H1 (cell line): ENCODE data around the gene ALS2CL. TPM values are rescaled to one million over a fixed set of nuclear protein-coding genes. Genes with fewer than 3 reads are reported as not detected.
A peak's percentile ranks its signal among the peaks of the same experiment; 100 is the strongest.

Experiments
- CTCF ChIA-PET: fragments of 300-600 bp; sonication (Branson Sonifier 250); formaldehyde crosslinking; loops from one replicate; lab custom pipeline; 2021; ENCODE audit not compliant: partially characterized antibody; lab: Charles Lee
- POLR2A ChIA-PET: fragments of 300-600 bp; sonication (Branson Sonifier 250); formaldehyde crosslinking; loops from one replicate; lab custom pipeline; 2021; ENCODE audit warnings: inconsistent platforms; ENCODE audit not compliant: partially characterized antibody; lab: Charles Lee
- DNase-seq, 2 experiments: peaks; one replicate each; pipeline versions ENCODE4 v3.0.0 to v3.0.0-alpha.2; 2010 to 2022; ENCODE audit warnings: low spot score in 2 of 2, low read depth in 1 of 2, mixed read lengths in 1 of 2
- FAIRE-seq: peaks from 2 replicates; lab custom pipeline; 2011; peaks lifted over from hg19 to GRCh38; lab: Jason Lieb, UNC
- H2AFZ ChIP-seq: 2 replicates; pipeline ENCODE4 v1.8.1; 2012; ENCODE audit warnings: low read length, inconsistent platforms
- H2AK5ac ChIP-seq: 2 replicates; pipeline ENCODE4 v1.6.1; 2013; ENCODE audit warnings: low read depth, low read length
- H2BK120ac ChIP-seq: replicated peaks from 2 replicates; pipeline ENCODE3; 2013; ENCODE audit warnings: low read depth, low read length, inconsistent platforms
- H2BK12ac ChIP-seq: 2 replicates; pipeline ENCODE4 v1.6.1; 2013; ENCODE audit warnings: low read depth, low read length
- H2BK15ac ChIP-seq: 2 replicates; pipeline ENCODE4 v1.6.1; 2013; ENCODE audit warnings: low read length
- H2BK20ac ChIP-seq: 2 replicates; pipeline ENCODE4 v1.6.1; 2013; ENCODE audit warnings: low read length
- H2BK5ac ChIP-seq: 2 replicates; pipeline ENCODE4 v1.6.1; 2013; ENCODE audit warnings: low read depth, low read length
- H3K14ac ChIP-seq: 2 replicates; pipeline ENCODE4 v1.6.1; 2013; ENCODE audit warnings: inconsistent platforms; ENCODE audit not compliant: insufficient read length
- H3K18ac ChIP-seq: 2 replicates; pipeline ENCODE4 v1.6.1; 2013; ENCODE audit warnings: low read length; ENCODE audit errors: extremely low read depth
- H3K23ac ChIP-seq: 2 replicates; pipeline ENCODE4 v1.6.1; 2013; ENCODE audit warnings: inconsistent platforms; ENCODE audit not compliant: insufficient read length
- H3K23me2 ChIP-seq: 2 replicates; pipeline ENCODE4 v1.6.1; 2013; ENCODE audit warnings: low read depth, low read length
- H3K27ac ChIP-seq: 2 replicates; pipeline ENCODE4 v1.6.1; 2011; ENCODE audit warnings: low read depth, low read length, inconsistent platforms
- H3K27me3 ChIP-seq, 4 experiments: replicated peaks in 1 of 4; 1 replicate in 1 of 4; 2 replicates in 3 of 4; pipeline versions ENCODE4 v1.6.1 to v1.8.1; 2011 to 2013; ENCODE audit warnings: low read length in 3 of 4, mild to moderate bottlenecking in 3 of 4, inconsistent platforms in 2 of 4, mixed read lengths in 2 of 4, moderate library complexity in 1 of 4; ENCODE audit not compliant: control insufficient read depth in 3 of 4, insufficient read depth in 3 of 4; ENCODE audit errors: extremely low read depth in 1 of 4
- H3K36me3 ChIP-seq, 4 experiments: 2 replicates each; pipeline versions ENCODE4 v1.6.1 to v1.8.1; 2011 to 2013; ENCODE audit warnings: mild to moderate bottlenecking in 4 of 4, low read length in 3 of 4, moderate library complexity in 2 of 4, control low read depth in 1 of 4, inconsistent platforms in 1 of 4; ENCODE audit not compliant: insufficient read depth in 4 of 4, control insufficient read depth in 2 of 4
- H3K4ac ChIP-seq: replicated peaks from 2 replicates; pipeline ENCODE3; 2013; ENCODE audit warnings: low read length, low read depth, mixed read lengths, inconsistent platforms; ENCODE audit not compliant: insufficient read length
- H3K4me1 ChIP-seq, 4 experiments: replicated peaks in 1 of 4; 1 replicate in 1 of 4; 2 replicates in 3 of 4; pipeline versions ENCODE4 v1.6.1 to v1.8.1; 2011 to 2013; ENCODE audit warnings: low read length in 3 of 4, inconsistent platforms in 2 of 4, mixed read lengths in 1 of 4; ENCODE audit not compliant: insufficient read depth in 4 of 4, control insufficient read depth in 3 of 4
- H3K4me2 ChIP-seq, 2 experiments: 2 replicates each; pipeline versions ENCODE4 v1.6.1 to v1.8.1; 2011 to 2013; ENCODE audit warnings: low read depth in 2 of 2, low read length in 2 of 2, control low read depth in 1 of 2, inconsistent platforms in 1 of 2, mild to moderate bottlenecking in 1 of 2; ENCODE audit not compliant: insufficient read depth in 1 of 2
- H3K4me3 ChIP-seq, 4 experiments: fragments of 200-600, 300-600 bp in 1 of 4; sonication (generic), shearing (Covaris generic), sonication (Bioruptor Twin) in 1 of 4; 2 replicates each; pipeline versions ENCODE4 v1.5.1 to v1.8.1; 2011 to 2016; ENCODE audit warnings: low read length in 4 of 4, low read depth in 3 of 4, control low read depth in 2 of 4, inconsistent platforms in 2 of 4, mild to moderate bottlenecking in 2 of 4, mixed read lengths in 1 of 4, moderate library complexity in 1 of 4; ENCODE audit not compliant: insufficient read depth in 2 of 4; ENCODE audit errors: extremely low read depth in 1 of 4
- H3K56ac ChIP-seq: replicated peaks from 2 replicates; pipeline ENCODE3; 2013; ENCODE audit warnings: low read depth, mild to moderate bottlenecking, mixed read lengths, low read length, inconsistent platforms; ENCODE audit not compliant: insufficient read length
- H3K79me1 ChIP-seq: 2 replicates; pipeline ENCODE4 v1.6.1; 2013; ENCODE audit warnings: low read depth, low read length, control low read depth
- H3K79me2 ChIP-seq, 2 experiments: 2 replicates each; pipeline versions ENCODE4 v1.6.1 to v1.8.1; 2012 to 2013; ENCODE audit warnings: low read length in 2 of 2, mild to moderate bottlenecking in 2 of 2, inconsistent platforms in 1 of 2; ENCODE audit not compliant: insufficient read depth in 2 of 2, control insufficient read depth in 1 of 2
- H3K9ac ChIP-seq, 4 experiments: replicated peaks in 1 of 4; 1 replicate in 1 of 4; 2 replicates in 3 of 4; pipeline versions ENCODE4 v1.6.1 to v1.8.1; 2011 to 2013; ENCODE audit warnings: low read depth in 3 of 4, low read length in 3 of 4, control low read depth in 2 of 4, mild to moderate bottlenecking in 2 of 4, moderate library complexity in 2 of 4, inconsistent platforms in 1 of 4; ENCODE audit errors: extremely low read depth in 1 of 4
- H3K9me3 ChIP-seq, 2 experiments: 2 replicates each; pipeline versions ENCODE4 v1.6.1 to v1.8.1; 2012 to 2013; ENCODE audit warnings: mild to moderate bottlenecking in 2 of 2, moderate library complexity in 2 of 2, control low read depth in 1 of 2, inconsistent platforms in 1 of 2, low read depth in 1 of 2, low read length in 1 of 2, mixed read lengths in 1 of 2; ENCODE audit not compliant: insufficient read depth in 2 of 2
- H4K20me1 ChIP-seq, 2 experiments: replicated peaks in 1 of 2; 2 replicates each; pipeline versions ENCODE3 to v1.8.1; 2011 to 2013; ENCODE audit warnings: inconsistent platforms in 2 of 2, low read length in 2 of 2, mild to moderate bottlenecking in 1 of 2; ENCODE audit not compliant: insufficient read depth in 2 of 2, control insufficient read depth in 1 of 2
- H4K5ac ChIP-seq: 2 replicates; pipeline ENCODE4 v1.6.1; 2013; ENCODE audit warnings: low read length, low read depth, mixed read lengths, inconsistent platforms; ENCODE audit not compliant: insufficient read length
- H4K8ac ChIP-seq: 2 replicates; pipeline ENCODE4 v1.8.0; 2013; ENCODE audit warnings: mild to moderate bottlenecking, moderate library complexity, low read length, inconsistent platforms; ENCODE audit not compliant: insufficient read depth; ENCODE audit errors: extremely low read depth
- H4K91ac ChIP-seq: replicated peaks from 2 replicates; pipeline ENCODE3; 2013; ENCODE audit warnings: low read length, mixed read lengths, inconsistent platforms; ENCODE audit not compliant: insufficient read length
- NANOG ChIP-seq: IDR thresholded peaks from 2 replicates; pipeline ENCODE4 v1.6.1; 2011; ENCODE audit warnings: low read length, low read depth, mild to moderate bottlenecking, inconsistent platforms; ENCODE audit not compliant: insufficient read depth, poor library complexity, severe bottlenecking
- NRF1 ChIP-seq: IDR thresholded peaks from 2 replicates; pipeline ENCODE4 v1.6.1; 2011; ENCODE audit warnings: mild to moderate bottlenecking, low read depth, low read length, improper control_type of control experiment
- WGBS, 2 experiments: shearing (Covaris generic) in 1 of 2; methylation state at CpG; one replicate each; pipeline versions ENCODE4 v1.1.6 to v1.1.7; 2013 to 2015; ENCODE audit warnings: low lambda C conversion rate in 2 of 2, mixed read lengths in 2 of 2, inconsistent platforms in 1 of 2, low coverage in 1 of 2, missing lambda C conversion rate in 1 of 2; ENCODE audit not compliant: insufficient replicate concordance in 2 of 2, insufficient coverage in 1 of 2, insufficient read length in 1 of 2; ENCODE audit errors: extremely low coverage in 1 of 2, missing lambda C conversion rate in 1 of 2; 5-methylcytosine and 5-hydroxymethylcytosine counted together
- polyA plus RNA-seq, 7 experiments: library from polyadenylated mRNA; depleted of rRNA in 3 of 7; stranded (reverse) in 5 of 7; unstranded in 2 of 7; fragments of >200 nt in 5 of 7; fragments of 200-250 nt in 2 of 7; gene quantifications; 1 replicate in 5 of 7; 2 replicates in 1 of 7; 4 replicates in 1 of 7; pipeline versions ENCODE4 v1.2.1 to v1.2.3, GENCODE V29; 2011 to 2013; ENCODE audit warnings: missing spikeins in 2 of 7, mixed read lengths in 2 of 7
- total RNA-seq: library from RNA; stranded (reverse); fragmentation: NEBNext Ultra II Directional; extraction: Animal tissue kit (Norgen Biotek cat#: 25700); gene quantifications from 2 replicates; pipeline ENCODE4 v1.2.1, GENCODE V29; 2021

The ALS2CL gene
- total and polyA plus RNA-seq, 2 of the 8 experiments (the other 6 are each of a cell fraction or from before 2014, with no cell fraction given): 4.8 to 5.4 TPM

DNA sequence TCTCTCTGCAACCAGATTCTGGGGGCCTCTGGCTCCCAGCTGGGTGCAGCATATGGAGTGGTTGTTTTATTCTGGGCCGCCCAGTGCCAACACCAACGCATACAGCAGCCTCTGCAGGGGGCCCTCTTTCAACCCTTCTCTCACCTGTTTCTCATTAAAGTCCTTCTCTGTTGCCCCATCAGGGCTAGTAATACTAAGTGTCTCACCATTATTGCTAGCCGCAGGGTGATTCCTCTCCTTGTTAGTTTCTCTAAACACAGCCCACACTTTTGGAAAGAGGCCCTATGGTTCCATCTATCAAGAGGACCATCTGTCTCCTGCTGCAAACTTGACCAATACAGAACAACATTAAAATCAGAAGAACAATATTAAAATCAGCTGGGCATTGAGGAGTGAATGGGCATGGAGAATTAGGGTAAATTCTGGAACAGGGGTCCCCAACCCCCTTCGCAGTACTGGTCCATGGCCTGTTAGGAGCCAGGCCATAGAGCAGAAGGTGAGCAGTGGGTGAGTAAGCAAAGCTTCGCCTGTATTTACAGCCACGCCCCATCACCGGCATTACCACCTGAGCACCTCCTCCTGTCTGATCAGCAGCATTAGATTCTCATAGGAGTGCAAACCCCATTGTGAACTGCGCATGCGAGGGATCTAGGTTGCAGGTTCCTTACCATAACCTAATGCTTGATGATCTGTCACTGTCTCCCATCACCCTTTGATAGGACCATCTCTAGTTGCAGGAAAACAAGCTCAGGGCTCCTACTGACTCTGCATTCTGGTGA lies 36.5 kb downstream of the ALS2CL start:
- no peaks in the 10 kb centered on the region for H3K79me1 ChIP-seq
- no peak overlapping the region for H4K91ac ChIP-seq
- peaks cover 0 to 3% of the 10 kb centered on the region in 2 experiments; a peak in 2 of 4 replicates for H3K9me3 ChIP-seq
- H3K18ac ChIP-seq: no peak overlapping the region; the same call in 1 of the 2 replicates
- H3K4me3 ChIP-seq: peak overlapping the region in 1 of 4 experiments; percentile 4; a peak in 1 of 8 replicates
- WGBS, 2 experiments: 77% methylated on average over 9 of the region's 9 CpGs; no CpG with 5 or more reads in 1 of the 2 experiments
- H3K4ac ChIP-seq: no peak overlapping the region
- no peak overlapping the region for H2AFZ ChIP-seq
- H3K27ac ChIP-seq: no peak overlapping the region
- no peak overlapping the region for H3K23ac ChIP-seq
- H2BK20ac ChIP-seq: peak overlapping the region; percentile 16; the same call in 1 of the 2 replicates
- H3K56ac ChIP-seq: no peak overlapping the region
- no peak overlapping the region for H2BK5ac ChIP-seq
- H3K4me1 ChIP-seq: peaks cover 11 to 29% (median 25%) of the 10 kb centered on the region in 4 experiments
- FAIRE-seq: no peak
- ChIA-PET POLR2A (no interaction called here), CTCF (interaction anchor here (0.7 to 1.9 kb wide), 7 partner anchors 7 to 207 kb away, joined by 3 to 8 read pairs (median 3); no protein-coding TSS in a partner anchor)
- H3K36me3 ChIP-seq: no peaks in the 10 kb centered on the region
- no peaks in the 10 kb centered on the region for H3K23me2 ChIP-seq
- H3K14ac ChIP-seq: no peak overlapping the region
- no peak overlapping the region for H2BK12ac ChIP-seq
- no peak overlapping the region for H4K5ac ChIP-seq
- H3K27me3 ChIP-seq: no peaks in the 10 kb centered on the region; a peak in 1 of 7 replicates
- H4K20me1 ChIP-seq: no peaks in the 10 kb centered on the region
- no peak overlapping the region for H2BK120ac ChIP-seq
- H3K9ac ChIP-seq: no peak overlapping the region
- no peak overlapping the region for H4K8ac ChIP-seq
- no peak overlapping the region for H2BK15ac ChIP-seq
- no peak overlapping the region; a peak in 1 of 4 replicates for H3K4me2 ChIP-seq
- TF ChIP-seq NANOG: peak; percentile 49
- TF ChIP-seq NRF1: no peak
- TF ChIP-seq, all 59 proteins: peak for 1
- peak in 1 of 2 experiments; percentile 41 for DNase-seq
- Histone ChIP-seq H3K79me2 (no peaks in the 10 kb centered on the region), H2AK5ac (no peak overlapping the region)
